K562 (cell line): ENCODE measurements around the gene CEBPE. TPM values are rescaled to one million over a fixed set of nuclear protein-coding genes. Genes with fewer than 3 reads are reported as not detected.

Source experiments
- ATAC-seq: fragments of 200-7000 bp; cut with Tn5 transposase; 3 replicates; pipeline ENCODE4 v1.9.1; 2020; ENCODE audit warnings: moderate library complexity
- BruUV-seq: library from RNA; stranded (reverse); fragments of 400-500 nt; replicated peaks from 2 replicates; lab custom pipeline; 2021; lab: Mats Ljungman, UMichigan
- CTCF ChIA-PET: fragments of 300-600 bp; formaldehyde crosslinking; extraction: SDS; loops from one replicate; lab custom pipeline; 2021; ENCODE audit warnings: low intra/inter-chr PET ratio; lab: Yijun Ruan, JAX
- POLR2A ChIA-PET: fragments of 300-600, 350-650 bp; sonication (Branson Sonifier 250); formaldehyde crosslinking; extraction: SDS; loops from one replicate; lab custom pipeline; 2021; ENCODE audit warnings: antibody characterized with exemption, inconsistent platforms; lab: Yijun Ruan, JAX
- DNase-seq, 4 experiments: peaks; one replicate each; pipeline versions ENCODE4 v3.0.0 to v3.0.0-alpha.2; 2011 to 2018; ENCODE audit warnings: low spot score in 3 of 4, mixed read lengths in 3 of 4; ENCODE audit errors: extremely low read depth in 1 of 4
- FAIRE-seq: peaks from 2 replicates; lab custom pipeline; 2011; peaks lifted over from hg19 to GRCh38; lab: Jason Lieb, UNC
- H2AFZ ChIP-seq: 2 replicates; pipeline ENCODE4 v1.6.0; 2011; ENCODE audit warnings: low read depth, low read length, control low read depth, inconsistent platforms
- H3K27ac ChIP-seq: fragments of 200-600 bp; 3 replicates; pipeline ENCODE4 v1.8.0; 2011; ENCODE audit warnings: low read depth, mild to moderate bottlenecking, control low read depth, inconsistent platforms, low read length, moderate library complexity, mixed read lengths; ENCODE audit errors: extremely low read depth
- H3K27me3 ChIP-seq, 2 experiments: fragments of 300-600 bp in 1 of 2; 2 replicates in 1 of 2; 3 replicates in 1 of 2; pipeline versions ENCODE4 v1.6.0 to v1.8.0; 2011; ENCODE audit warnings: inconsistent platforms in 2 of 2, low read length in 2 of 2, mild to moderate bottlenecking in 1 of 2, mixed read lengths in 1 of 2, moderate library complexity in 1 of 2; ENCODE audit not compliant: control insufficient read depth in 2 of 2, insufficient read depth in 2 of 2
- H3K36me3 ChIP-seq: fragments of 300-600 bp; 3 replicates; pipeline ENCODE4 v1.8.0; 2011; ENCODE audit warnings: mild to moderate bottlenecking, low read length, inconsistent platforms; ENCODE audit not compliant: control insufficient read depth, insufficient read depth
- H3K4me1 ChIP-seq, 2 experiments: fragments of 200-600 bp in 1 of 2; replicated peaks in 1 of 2; 2 replicates in 1 of 2; 3 replicates in 1 of 2; pipeline versions ENCODE4 v1.5.1 to v1.8.0; 2011; ENCODE audit warnings: inconsistent platforms in 2 of 2, low read length in 2 of 2, mild to moderate bottlenecking in 1 of 2, mixed read lengths in 1 of 2, moderate library complexity in 1 of 2; ENCODE audit not compliant: control insufficient read depth in 2 of 2, insufficient read depth in 2 of 2
- H3K4me2 ChIP-seq: 2 replicates; pipeline ENCODE4 v1.6.1; 2011; ENCODE audit warnings: low read length, control low read depth, inconsistent platforms, mixed read lengths; ENCODE audit not compliant: insufficient read depth
- H3K4me3 ChIP-seq: fragments of 200-600 bp; sonication (generic), shearing (Covaris generic); 2 replicates; pipeline ENCODE4 v1.5.1; 2016; ENCODE audit warnings: control low read depth, inconsistent platforms
- H3K79me2 ChIP-seq: fragments of 200-600 bp; 3 replicates; pipeline ENCODE4 v1.8.0; 2011; ENCODE audit warnings: low read length, inconsistent platforms; ENCODE audit not compliant: control insufficient read depth, insufficient read depth
- H3K9ac ChIP-seq, 2 experiments: 2 replicates each; pipeline versions ENCODE4 v1.6.0 to v1.6.1; 2011; ENCODE audit warnings: low read depth in 2 of 2, low read length in 2 of 2, control low read depth in 1 of 2, inconsistent platforms in 1 of 2, mild to moderate bottlenecking in 1 of 2, mixed read lengths in 1 of 2; ENCODE audit not compliant: insufficient read depth in 1 of 2
- H3K9me1 ChIP-seq: one replicate; pipeline ENCODE4 v1.6.0; 2011; ENCODE audit warnings: inconsistent platforms, mild to moderate bottlenecking, low read length, moderate library complexity; ENCODE audit not compliant: control insufficient read depth, insufficient read depth
- H3K9me3 ChIP-seq: replicated peaks from 2 replicates; pipeline ENCODE4 v1.5.1; 2011; ENCODE audit warnings: low read depth, low read length, inconsistent platforms; ENCODE audit not compliant: control insufficient read depth, insufficient read depth
- H4K20me1 ChIP-seq: replicated peaks from 2 replicates; pipeline ENCODE4 v1.6.1; 2011; ENCODE audit warnings: low read length, inconsistent platforms, mixed read lengths; ENCODE audit not compliant: control insufficient read depth, insufficient read depth
- HNRNPH1 ChIP-seq: fragments of 200-400 bp; formaldehyde crosslinking; optimal IDR thresholded peaks from 2 replicates; pipeline ENCODE3; 2017; ENCODE audit warnings: low read depth, mild to moderate bottlenecking, low read length, moderate library complexity
- OTX1 ChIP-seq: fragments of 450-650 bp; formaldehyde crosslinking; IDR thresholded peaks from 2 replicates; pipeline ENCODE4 v1.4.0; 2022; ENCODE audit warnings: mild to moderate bottlenecking
- PPARD ChIP-seq: fragments of 250-450 bp; sonication (Bioruptor Pico); IDR thresholded peaks from 2 replicates; pipeline ENCODE4 v1.8.0; 2022; ENCODE audit warnings: inconsistent platforms, mild to moderate bottlenecking, moderate library complexity
- TBP ChIP-seq: optimal IDR thresholded peaks from 2 replicates; pipeline ENCODE3; 2011; ENCODE audit warnings: low read depth, low read length, improper control_type of control experiment
- ZNF444 ChIP-seq: fragments of 250-450 bp; sonication (Bioruptor Pico); IDR thresholded peaks from 2 replicates; pipeline ENCODE4 v1.4.0; 2020; ENCODE audit warnings: mild to moderate bottlenecking, moderate library complexity
- WGBS: fragments of 100-300 bp; shearing (Covaris generic); methylation state at CpG from one replicate; pipeline ENCODE4 v1.1.6; 2016; ENCODE audit warnings: low coverage, mixed read lengths; ENCODE audit not compliant: insufficient coverage; ENCODE audit errors: missing lambda C conversion rate; 5-methylcytosine and 5-hydroxymethylcytosine counted together
- in situ Hi-C: fragments of 300-500 bp; cut with MboI; formaldehyde crosslinking; loops from 4 replicates; pipeline ENCODE4 v1.15.0; 2018; ENCODE audit warnings: inconsistent platforms, mixed read lengths
- intact Hi-C: fragments of 100-400 bp; cut with micrococcal nuclease; formaldehyde crosslinking; loops from 2 replicates; pipeline ENCODE4 v1.14.2; 2022
- polyA plus RNA-seq, 8 experiments: library from polyadenylated mRNA; depleted of rRNA in 4 of 8; stranded (reverse) in 5 of 8; unstranded in 3 of 8; fragments of >200 nt; fragmentation: Nextera tagmentation in 2 of 8; fragmentation: Illumina TruSeq in 1 of 8; extraction: Ambion mirVana in 2 of 8; extraction: Trizol in 1 of 8; gene quantifications; 2 replicates each; pipeline versions ENCODE4 v1.2.1 to v1.2.3, GENCODE V29; 2011 to 2014; ENCODE audit warnings: inconsistent platforms in 1 of 8, missing spikeins in 1 of 8
- total RNA-seq, 7 experiments: library from RNA; depleted of rRNA in 6 of 7; stranded (reverse); fragments of >200 nt in 6 of 7; fragmentation: Illumina TruSeq in 2 of 7; extraction: Trizol in 2 of 7; gene quantifications; 2 replicates each; pipeline versions ENCODE4 v1.2.1 to v1.2.3, GENCODE V29; 2011 to 2021; ENCODE audit warnings: low replicate concordance in 1 of 7
- TF ChIP-seq, protein P1 (sequence below), 2 experiments: fragments of 450-650 bp in 1 of 2; sonication (generic) in 1 of 2; formaldehyde crosslinking in 1 of 2; IDR thresholded peaks in 1 of 2; conservative IDR thresholded peaks in 1 of 2; 2 replicates each; pipeline versions ENCODE4 v1.6.1 to v1.8.1; 2016 to 2023; ENCODE audit warnings: mild to moderate bottlenecking in 2 of 2, moderate library complexity in 2 of 2, inconsistent platforms in 1 of 2, missing genetic modification reagents in 1 of 2
- TF ChIP-seq, protein P2 (sequence below): fragments of 150-350 bp; conservative IDR thresholded peaks from 2 replicates; pipeline ENCODE4 v1.6.1; 2014; ENCODE audit warnings: low read length
- TF ChIP-seq, protein P3 (sequence below): sonication (generic); formaldehyde crosslinking; IDR thresholded peaks from 2 replicates; pipeline ENCODE4 v1.8.1; 2023; ENCODE audit warnings: mild to moderate bottlenecking, missing genetic modification reagents
- TF ChIP-seq, protein P4 (sequence below): fragments of 450-650 bp; IDR thresholded peaks from 2 replicates; pipeline ENCODE4 v1.6.1; 2018; ENCODE audit not compliant: partially characterized antibody

The CEBPE gene
- total and polyA plus RNA-seq, 9 of the 15 experiments (the other 6 are each of a cell fraction or from before 2014, with no cell fraction given): 0.09 to 0.15 (median 0.13) TPM; not detected in 6

DNA sequence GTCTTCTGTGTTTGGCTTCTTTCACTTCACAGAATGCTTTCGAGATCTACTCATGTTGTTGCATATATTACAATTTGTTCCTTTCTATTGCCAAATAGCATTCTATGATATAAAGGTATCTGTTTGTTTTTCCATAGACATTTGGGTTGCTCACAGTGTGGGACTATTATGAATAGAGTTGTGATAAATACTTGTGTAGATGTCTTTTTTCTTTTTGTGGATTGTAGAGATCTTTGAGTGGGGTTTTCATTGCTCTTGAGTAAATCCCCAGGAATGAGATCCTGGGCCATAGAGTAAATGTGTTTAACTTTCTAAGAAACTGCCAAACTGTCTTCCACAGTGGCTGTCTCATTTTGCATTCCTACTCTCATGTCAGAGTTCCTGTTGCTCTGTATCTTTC is 24.9 kb upstream of the CEBPE start (continued):
- TF ChIP-seq, protein P1, sequence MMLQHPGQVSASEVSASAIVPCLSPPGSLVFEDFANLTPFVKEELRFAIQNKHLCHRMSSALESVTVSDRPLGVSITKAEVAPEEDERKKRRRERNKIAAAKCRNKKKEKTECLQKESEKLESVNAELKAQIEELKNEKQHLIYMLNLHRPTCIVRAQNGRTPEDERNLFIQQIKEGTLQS (IDR thresholded peaks at IDR 0.05): no peak
- TF ChIP-seq, protein P1 (CRISPR knock-in tag; conservative IDR thresholded peaks at IDR 0.05): no peak
- no peak for TF ChIP-seq HNRNPH1

DNA sequence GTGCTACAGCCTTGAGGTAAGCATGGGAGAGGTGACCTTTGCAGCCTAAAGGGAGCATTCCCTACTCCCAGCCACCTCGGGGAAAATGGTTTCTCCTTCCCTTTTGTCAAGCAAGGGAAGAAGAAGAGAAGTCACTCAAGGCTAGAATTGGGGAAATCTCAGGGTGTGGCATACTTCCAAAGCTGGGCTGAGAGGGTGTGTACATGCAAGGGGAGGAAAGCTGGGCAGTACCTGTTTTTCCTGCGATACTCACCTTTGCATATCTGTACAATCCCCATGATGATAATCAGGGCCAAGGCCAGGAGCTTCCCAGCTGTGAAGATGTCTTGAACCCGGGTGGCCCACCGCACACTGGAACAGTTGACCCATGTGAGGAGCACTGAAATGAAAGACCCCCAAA is 23.8 kb upstream of the CEBPE start:
- CTCF ChIA-PET: no interaction called here
- TF ChIP-seq, protein P2, sequence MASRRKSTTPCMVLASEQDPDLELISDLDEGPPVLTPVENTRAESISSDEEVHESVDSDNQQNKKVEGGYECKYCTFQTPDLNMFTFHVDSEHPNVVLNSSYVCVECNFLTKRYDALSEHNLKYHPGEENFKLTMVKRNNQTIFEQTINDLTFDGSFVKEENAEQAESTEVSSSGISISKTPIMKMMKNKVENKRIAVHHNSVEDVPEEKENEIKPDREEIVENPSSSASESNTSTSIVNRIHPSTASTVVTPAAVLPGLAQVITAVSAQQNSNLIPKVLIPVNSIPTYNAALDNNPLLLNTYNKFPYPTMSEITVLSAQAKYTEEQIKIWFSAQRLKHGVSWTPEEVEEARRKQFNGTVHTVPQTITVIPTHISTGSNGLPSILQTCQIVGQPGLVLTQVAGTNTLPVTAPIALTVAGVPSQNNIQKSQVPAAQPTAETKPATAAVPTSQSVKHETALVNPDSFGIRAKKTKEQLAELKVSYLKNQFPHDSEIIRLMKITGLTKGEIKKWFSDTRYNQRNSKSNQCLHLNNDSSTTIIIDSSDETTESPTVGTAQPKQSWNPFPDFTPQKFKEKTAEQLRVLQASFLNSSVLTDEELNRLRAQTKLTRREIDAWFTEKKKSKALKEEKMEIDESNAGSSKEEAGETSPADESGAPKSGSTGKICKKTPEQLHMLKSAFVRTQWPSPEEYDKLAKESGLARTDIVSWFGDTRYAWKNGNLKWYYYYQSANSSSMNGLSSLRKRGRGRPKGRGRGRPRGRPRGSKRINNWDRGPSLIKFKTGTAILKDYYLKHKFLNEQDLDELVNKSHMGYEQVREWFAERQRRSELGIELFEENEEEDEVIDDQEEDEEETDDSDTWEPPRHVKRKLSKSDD: no peak
- TF ChIP-seq, protein P3, sequence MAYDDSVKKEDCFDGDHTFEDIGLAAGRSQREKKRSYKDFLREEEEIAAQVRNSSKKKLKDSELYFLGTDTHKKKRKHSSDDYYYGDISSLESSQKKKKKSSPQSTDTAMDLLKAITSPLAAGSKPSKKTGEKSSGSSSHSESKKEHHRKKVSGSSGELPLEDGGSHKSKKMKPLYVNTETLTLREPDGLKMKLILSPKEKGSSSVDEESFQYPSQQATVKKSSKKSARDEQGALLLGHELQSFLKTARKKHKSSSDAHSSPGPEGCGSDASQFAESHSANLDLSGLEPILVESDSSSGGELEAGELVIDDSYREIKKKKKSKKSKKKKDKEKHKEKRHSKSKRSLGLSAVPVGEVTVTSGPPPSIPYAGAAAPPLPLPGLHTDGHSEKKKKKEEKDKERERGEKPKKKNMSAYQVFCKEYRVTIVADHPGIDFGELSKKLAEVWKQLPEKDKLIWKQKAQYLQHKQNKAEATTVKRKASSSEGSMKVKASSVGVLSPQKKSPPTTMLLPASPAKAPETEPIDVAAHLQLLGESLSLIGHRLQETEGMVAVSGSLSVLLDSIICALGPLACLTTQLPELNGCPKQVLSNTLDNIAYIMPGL: no peak
- TF ChIP-seq OTX1 (CRISPR knock-in tag): no peak
- no peak for TF ChIP-seq ZNF444 (CRISPR knock-in tag)
- TF ChIP-seq, protein P4, sequence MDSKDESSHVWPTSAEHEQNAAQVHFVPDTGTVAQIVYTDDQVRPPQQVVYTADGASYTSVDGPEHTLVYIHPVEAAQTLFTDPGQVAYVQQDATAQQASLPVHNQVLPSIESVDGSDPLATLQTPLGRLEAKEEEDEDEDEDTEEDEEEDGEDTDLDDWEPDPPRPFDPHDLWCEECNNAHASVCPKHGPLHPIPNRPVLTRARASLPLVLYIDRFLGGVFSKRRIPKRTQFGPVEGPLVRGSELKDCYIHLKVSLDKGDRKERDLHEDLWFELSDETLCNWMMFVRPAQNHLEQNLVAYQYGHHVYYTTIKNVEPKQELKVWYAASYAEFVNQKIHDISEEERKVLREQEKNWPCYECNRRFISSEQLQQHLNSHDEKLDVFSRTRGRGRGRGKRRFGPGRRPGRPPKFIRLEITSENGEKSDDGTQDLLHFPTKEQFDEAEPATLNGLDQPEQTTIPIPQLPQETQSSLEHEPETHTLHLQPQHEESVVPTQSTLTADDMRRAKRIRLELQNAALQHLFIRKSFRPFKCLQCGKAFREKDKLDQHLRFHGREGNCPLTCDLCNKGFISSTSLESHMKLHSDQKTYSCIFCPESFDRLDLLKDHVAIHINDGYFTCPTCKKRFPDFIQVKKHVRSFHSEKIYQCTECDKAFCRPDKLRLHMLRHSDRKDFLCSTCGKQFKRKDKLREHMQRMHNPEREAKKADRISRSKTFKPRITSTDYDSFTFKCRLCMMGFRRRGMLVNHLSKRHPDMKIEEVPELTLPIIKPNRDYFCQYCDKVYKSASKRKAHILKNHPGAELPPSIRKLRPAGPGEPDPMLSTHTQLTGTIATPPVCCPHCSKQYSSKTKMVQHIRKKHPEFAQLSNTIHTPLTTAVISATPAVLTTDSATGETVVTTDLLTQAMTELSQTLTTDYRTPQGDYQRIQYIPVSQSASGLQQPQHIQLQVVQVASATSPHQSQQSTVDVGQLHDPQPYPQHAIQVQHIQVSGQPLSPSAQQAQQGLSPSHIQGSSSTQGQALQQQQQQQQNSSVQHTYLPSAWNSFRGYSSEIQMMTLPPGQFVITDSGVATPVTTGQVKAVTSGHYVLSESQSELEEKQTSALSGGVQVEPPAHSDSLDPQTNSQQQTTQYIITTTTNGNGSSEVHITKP: no peak
- TF ChIP-seq TBP: no peak
- no peak for TF ChIP-seq PPARD (CRISPR knock-in tag)

More for the DNA sequence above, 23.8 kb upstream of the CEBPE start:
- DNase-seq (no peak), ATAC-seq (no peak), FAIRE-seq (no peak)
- Histone ChIP-seq H3K27ac (no peak overlapping the region), H3K4me2 (no peak overlapping the region), H3K4me3 (no peak overlapping the region), H3K27me3 (no peaks in the 10 kb centered on the region), H2AFZ (no peak overlapping the region), H3K36me3 (peaks cover 5% of the 10 kb centered on the region; the same call in 1 of the 3 replicates), H4K20me1 (no peaks in the 10 kb centered on the region), H3K9me3 (no peaks in the 10 kb centered on the region), H3K4me1 (peaks cover 31 to 45% of the 10 kb centered on the region in 2 experiments; a peak in 4 of 5 replicates), H3K9ac (no peak overlapping the region), H3K9me1 (no peaks in the 10 kb centered on the region), H3K79me2 (no peaks in the 10 kb centered on the region)
- WGBS: 70% methylated on average over 4 of the region's 4 CpGs
- in situ Hi-C loops (no loop called here), intact Hi-C loops (no loop called here)
- BruUV-seq: no TSS peak
- POLR2A ChIA-PET: interaction anchor here (0.5 to 1.2 kb wide), 2 partner anchors 65 to 377 kb away, joined by 3 read pairs; partner anchors contain the start of gene OXA1L
